H7 (cell line): ENCODE measurements around the gene PTGER3. TPM values are rescaled to one million over a fixed set of nuclear protein-coding genes. Genes with fewer than 3 reads are reported as not detected.

Experiments
- total RNA-seq: library from RNA; depleted of rRNA; stranded (reverse); fragments of >200 nt; shearing (Covaris generic); gene quantifications from 2 replicates; pipeline ENCODE4 v1.2.3, GENCODE V29; 2014; rRNA removed

Gene PTGER3
- total RNA-seq, 1 experiment from 2014 or later, result 0.03 TPM

Other genes with a start within 250 kb of the PTGER3 start
- gene ZRANB2, start 33.2 kb upstream of the PTGER3 start, total RNA-seq, result 44.3 and 65.3 TPM in 2 replicates